H9 (cell line): ENCODE results near the gene ZNF205. TPM values are rescaled to one million over a fixed set of nuclear protein-coding genes. Genes with fewer than 3 reads are reported as not detected.

Source experiments
- DNase-seq: peaks from one replicate; pipeline ENCODE4 v3.0.0-alpha.2; 2017
- H2AFZ ChIP-seq: one replicate; pipeline ENCODE4 v1.6.1; 2013; ENCODE audit warnings: mild to moderate bottlenecking, low read length, control low read depth, moderate library complexity
- H2AK5ac ChIP-seq: 2 replicates; pipeline ENCODE4 v1.6.1; 2013; ENCODE audit warnings: low read length, control low read depth, mixed read lengths; ENCODE audit not compliant: insufficient read length
- H2BK120ac ChIP-seq: one replicate; pipeline ENCODE4 v1.6.1; 2013; ENCODE audit warnings: low read depth, mild to moderate bottlenecking, low read length, control low read depth, inconsistent platforms; ENCODE audit not compliant: poor library complexity, severe bottlenecking
- H2BK12ac ChIP-seq: 2 replicates; pipeline ENCODE4 v1.6.1; 2013; ENCODE audit warnings: low read length, control low read depth, mixed read lengths, low read depth; ENCODE audit not compliant: insufficient read length
- H2BK15ac ChIP-seq: 2 replicates; pipeline ENCODE4 v1.6.1; 2013; ENCODE audit warnings: low read depth, low read length, control low read depth
- H2BK20ac ChIP-seq: one replicate; pipeline ENCODE4 v1.6.1; 2013; ENCODE audit warnings: low read depth, mild to moderate bottlenecking, low read length, control low read depth, inconsistent platforms; ENCODE audit not compliant: poor library complexity, severe bottlenecking
- H2BK5ac ChIP-seq: 2 replicates; pipeline ENCODE4 v1.6.1; 2013; ENCODE audit warnings: low read length, control low read depth, mixed read lengths; ENCODE audit not compliant: insufficient read length
- H3K14ac ChIP-seq: 2 replicates; pipeline ENCODE4 v1.6.1; 2013; ENCODE audit warnings: low read length, control low read depth; ENCODE audit not compliant: insufficient read depth
- H3K18ac ChIP-seq: 2 replicates; pipeline ENCODE4 v1.6.1; 2013; ENCODE audit warnings: low read depth, mild to moderate bottlenecking, mixed read lengths, low read length, control low read depth; ENCODE audit not compliant: insufficient read length
- H3K23ac ChIP-seq: 2 replicates; pipeline ENCODE4 v1.6.1; 2013; ENCODE audit warnings: low read length, control low read depth, mixed read lengths, low read depth; ENCODE audit not compliant: insufficient read length
- H3K23me2 ChIP-seq: 2 replicates; pipeline ENCODE4 v1.6.1; 2013; ENCODE audit warnings: low read depth, mild to moderate bottlenecking, mixed read lengths, low read length, control low read depth; ENCODE audit not compliant: insufficient read length, poor library complexity, severe bottlenecking
- H3K27ac ChIP-seq: 2 replicates; pipeline ENCODE4 v1.5.1; 2013; ENCODE audit warnings: low read length, control low read depth, mixed read lengths, low read depth; ENCODE audit not compliant: insufficient read length
- H3K27me3 ChIP-seq: 2 replicates; pipeline ENCODE4 v1.6.1; 2013; ENCODE audit warnings: low read length, control low read depth, inconsistent platforms; ENCODE audit not compliant: insufficient read depth
- H3K4ac ChIP-seq: 2 replicates; pipeline ENCODE4 v1.6.1; 2013; ENCODE audit warnings: low read depth, mild to moderate bottlenecking, control low read depth, inconsistent platforms, low read length, moderate library complexity
- H3K4me1 ChIP-seq: 2 replicates; pipeline ENCODE4 v1.6.1; 2013; ENCODE audit warnings: low read length, control low read depth, inconsistent platforms; ENCODE audit not compliant: insufficient read depth
- H3K4me2 ChIP-seq: 2 replicates; pipeline ENCODE4 v1.6.1; 2013; ENCODE audit warnings: low read length, control low read depth, mixed read lengths; ENCODE audit not compliant: insufficient read length, insufficient read depth
- H3K56ac ChIP-seq: 2 replicates; pipeline ENCODE4 v1.6.1; 2013; ENCODE audit warnings: low read depth, mild to moderate bottlenecking, mixed read lengths, low read length, control low read depth; ENCODE audit not compliant: insufficient read length
- H3K79me1 ChIP-seq: 2 replicates; pipeline ENCODE4 v1.6.1; 2013; ENCODE audit warnings: low read depth, mild to moderate bottlenecking, moderate library complexity, low read length, control low read depth, inconsistent platforms; ENCODE audit not compliant: insufficient read depth, poor library complexity, severe bottlenecking
- H3K79me2 ChIP-seq: 2 replicates; pipeline ENCODE4 v1.6.1; 2013; ENCODE audit warnings: low read length, control low read depth, inconsistent platforms; ENCODE audit not compliant: insufficient read depth
- H3K9ac ChIP-seq: 2 replicates; pipeline ENCODE4 v1.6.1; 2013; ENCODE audit warnings: low read length, control low read depth, mixed read lengths; ENCODE audit not compliant: insufficient read length; ENCODE audit errors: extremely low read depth
- H3K9me3 ChIP-seq: one replicate; pipeline ENCODE4 v1.6.1; 2013; ENCODE audit warnings: low read depth, low read length, inconsistent platforms; ENCODE audit not compliant: control insufficient read depth
- H3T11ph ChIP-seq: one replicate; pipeline ENCODE4 v1.6.1; 2013; ENCODE audit warnings: mild to moderate bottlenecking, low read length, control low read depth, inconsistent platforms
- H4K20me1 ChIP-seq: one replicate; pipeline ENCODE4 v1.6.1; 2013; ENCODE audit not compliant: control insufficient read depth, insufficient read length, insufficient read depth
- H4K5ac ChIP-seq: 2 replicates; pipeline ENCODE4 v1.6.1; 2013; ENCODE audit warnings: low read depth, mild to moderate bottlenecking, mixed read lengths, low read length, control low read depth; ENCODE audit not compliant: insufficient read length
- H4K8ac ChIP-seq: replicated peaks from 2 replicates; pipeline ENCODE4 v1.6.1; 2013; ENCODE audit warnings: low read length, control low read depth, mixed read lengths, low read depth; ENCODE audit not compliant: insufficient read length
- H4K91ac ChIP-seq: 2 replicates; pipeline ENCODE4 v1.6.1; 2013; ENCODE audit warnings: low read depth, mild to moderate bottlenecking, moderate library complexity, mixed read lengths, low read length, control low read depth; ENCODE audit not compliant: insufficient read length
- H3K27ac Mint-ChIP-seq, 3 experiments: 2 replicates in 2 of 3; 3 replicates in 1 of 3; pipeline ENCODE4 v1.8.0; 2020 to 2021; ENCODE audit warnings: mixed read lengths in 3 of 3, mild to moderate bottlenecking in 1 of 3, moderate library complexity in 1 of 3
- H3K27me3 Mint-ChIP-seq: 2 replicates; pipeline ENCODE4 v1.8.0; 2021; ENCODE audit warnings: low read depth, mild to moderate bottlenecking, moderate library complexity, mixed read lengths
- H3K36me3 Mint-ChIP-seq, 3 experiments: 2 replicates in 2 of 3; 3 replicates in 1 of 3; pipeline ENCODE4 v1.8.0; 2020 to 2021; ENCODE audit warnings: low read depth in 3 of 3, mixed read lengths in 3 of 3; ENCODE audit not compliant: insufficient read depth in 1 of 3
- H3K4me1 Mint-ChIP-seq, 2 experiments: 2 replicates each; pipeline ENCODE4 v1.8.0; 2020; ENCODE audit warnings: mixed read lengths in 2 of 2
- H3K4me3 Mint-ChIP-seq, 2 experiments: 2 replicates in 1 of 2; 3 replicates in 1 of 2; pipeline ENCODE4 v1.8.0; 2020 to 2021; ENCODE audit warnings: mild to moderate bottlenecking in 2 of 2, mixed read lengths in 2 of 2, moderate library complexity in 1 of 2
- H3K9me3 Mint-ChIP-seq, 2 experiments: 2 replicates in 1 of 2; 3 replicates in 1 of 2; pipeline ENCODE4 v1.8.0; 2020; ENCODE audit warnings: mild to moderate bottlenecking in 2 of 2, mixed read lengths in 2 of 2, moderate library complexity in 1 of 2
- WGBS: extraction: QIAGEN DNeasy Blood & Tissue Kit; methylation state at CpG from one replicate; pipeline ENCODE4 v1.1.7; 2013; ENCODE audit warnings: missing lambda C conversion rate, low lambda C conversion rate, mixed read lengths; ENCODE audit not compliant: insufficient read length; ENCODE audit errors: extremely low coverage; 5-methylcytosine and 5-hydroxymethylcytosine counted together
- total RNA-seq: library from RNA; stranded (reverse); gene quantifications from 2 replicates; pipeline ENCODE4 v1.2.1, GENCODE V29; 2021
- TF ChIP-seq, protein P1 (sequence below): fragments of 200-600 bp; sonication (generic); conservative IDR thresholded peaks from 3 replicates; pipeline ENCODE4 v1.8.0; 2021; ENCODE audit warnings: antibody characterized with exemption, mild to moderate bottlenecking

The ZNF205 gene
- total RNA-seq, 1 experiment from 2014 or later, result 16.8 TPM

DNA sequence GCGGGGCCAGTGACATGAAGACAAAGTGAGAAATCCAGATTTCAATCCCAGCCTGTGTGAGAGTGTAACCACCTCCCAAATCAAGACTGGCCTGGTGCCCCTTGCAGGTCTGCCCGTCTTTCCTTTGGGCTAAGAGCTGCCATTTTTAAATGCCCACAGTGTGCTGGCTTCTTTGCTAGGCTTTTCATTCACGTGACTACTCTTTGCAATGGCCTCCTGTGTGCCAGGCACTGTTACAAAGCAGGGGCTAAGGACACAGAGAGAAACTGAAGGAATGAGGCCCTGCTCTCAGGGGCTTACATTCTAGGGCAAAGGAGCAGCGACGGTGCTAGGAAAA lies 13.0 kb upstream of the ZNF205 start:
- H4K20me1 ChIP-seq, result no peaks in the 10 kb centered on the region
- peak overlapping the region; percentile 95 for H3K27ac ChIP-seq
- H3K23me2 ChIP-seq, result peaks cover 26% of the 10 kb centered on the region
- no peaks in the 10 kb centered on the region for H3K9me3 ChIP-seq
- Mint-ChIP-seq H3K36me3 (peaks cover 16 to 38% (median 28%) of the 10 kb centered on the region in 3 experiments), H3K4me1 (peaks cover 49 to 55% of the 10 kb centered on the region in 2 experiments), H3K4me3 (peak overlapping the region; percentile 98 to 100), H3K9me3 (no peaks in the 10 kb centered on the region), H3K27me3 (no peaks in the 10 kb centered on the region; the same call in 1 of the 2 replicates), H3K27ac (peak overlapping the region; percentile 98 to 100 (median 99))
- no peak overlapping the region for H3K23ac ChIP-seq
- DNase-seq, result no peak
- no peak overlapping the region for H4K8ac ChIP-seq
- no CpG with 5 or more reads among the region's 5 CpGs for WGBS
- H2BK5ac ChIP-seq, result no peak overlapping the region
- H3K79me1 ChIP-seq, result no peaks in the 10 kb centered on the region
- H2AK5ac ChIP-seq, result no peak overlapping the region
- no peak overlapping the region for H2BK20ac ChIP-seq
- peaks cover 15% of the 10 kb centered on the region; the same call in 1 of the 2 replicates for H3K79me2 ChIP-seq
- TF ChIP-seq, protein P1, sequence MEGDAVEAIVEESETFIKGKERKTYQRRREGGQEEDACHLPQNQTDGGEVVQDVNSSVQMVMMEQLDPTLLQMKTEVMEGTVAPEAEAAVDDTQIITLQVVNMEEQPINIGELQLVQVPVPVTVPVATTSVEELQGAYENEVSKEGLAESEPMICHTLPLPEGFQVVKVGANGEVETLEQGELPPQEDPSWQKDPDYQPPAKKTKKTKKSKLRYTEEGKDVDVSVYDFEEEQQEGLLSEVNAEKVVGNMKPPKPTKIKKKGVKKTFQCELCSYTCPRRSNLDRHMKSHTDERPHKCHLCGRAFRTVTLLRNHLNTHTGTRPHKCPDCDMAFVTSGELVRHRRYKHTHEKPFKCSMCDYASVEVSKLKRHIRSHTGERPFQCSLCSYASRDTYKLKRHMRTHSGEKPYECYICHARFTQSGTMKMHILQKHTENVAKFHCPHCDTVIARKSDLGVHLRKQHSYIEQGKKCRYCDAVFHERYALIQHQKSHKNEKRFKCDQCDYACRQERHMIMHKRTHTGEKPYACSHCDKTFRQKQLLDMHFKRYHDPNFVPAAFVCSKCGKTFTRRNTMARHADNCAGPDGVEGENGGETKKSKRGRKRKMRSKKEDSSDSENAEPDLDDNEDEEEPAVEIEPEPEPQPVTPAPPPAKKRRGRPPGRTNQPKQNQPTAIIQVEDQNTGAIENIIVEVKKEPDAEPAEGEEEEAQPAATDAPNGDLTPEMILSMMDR, result no peak
- peak overlapping the region; percentile 94 for H3K4me2 ChIP-seq
- no peaks in the 10 kb centered on the region for H3K27me3 ChIP-seq
- H4K5ac ChIP-seq, result peak overlapping the region; percentile 13
- no peak overlapping the region for H2AFZ ChIP-seq
- H4K91ac ChIP-seq, result peak overlapping the region; percentile 47
- H2BK15ac ChIP-seq, result no peak overlapping the region; the same call in 1 of the 2 replicates
- H2BK120ac ChIP-seq, result no peak overlapping the region
- H3K56ac ChIP-seq, result peak overlapping the region; percentile 17
- H3K4me1 ChIP-seq, result peaks cover 6% of the 10 kb centered on the region; the same call in 1 of the 2 replicates
- peak overlapping the region; percentile 54; the same call in 1 of the 2 replicates for H3K14ac ChIP-seq
- H3K4ac ChIP-seq, result no peak overlapping the region
- no peak overlapping the region for H2BK12ac ChIP-seq
- H3K9ac ChIP-seq, result peak overlapping the region; percentile 86
- peak overlapping the region; percentile 55 for H3K18ac ChIP-seq
- no peak overlapping the region for H3T11ph ChIP-seq
